Panc1 (cell line): ENCODE data around the gene KCNQ2. TPM values are rescaled to one million over a fixed set of nuclear protein-coding genes. Genes with fewer than 3 reads are reported as not detected.

Source experiments
- ATAC-seq: fragments of 200-7000 bp; cut with Tn5 transposase; 2 replicates; pipeline ENCODE4 v1.9.1; 2020; ENCODE audit warnings: mild to moderate bottlenecking, moderate library complexity
- BruUV-seq: library from RNA; stranded (reverse); fragments of 400-500 nt; replicated peaks from 2 replicates; lab custom pipeline; 2021; lab: Mats Ljungman, UMichigan
- CTCF ChIA-PET: fragments of 300-600 bp; sonication (Branson Sonifier 250); formaldehyde crosslinking; loops from one replicate; lab custom pipeline; 2022; ENCODE audit warnings: antibody characterized with exemption; lab: Charles Lee
- POLR2A ChIA-PET: fragments of 300-600 bp; sonication (Branson Sonifier 250); formaldehyde crosslinking; loops from one replicate; lab custom pipeline; 2022; ENCODE audit warnings: antibody characterized with exemption; lab: Charles Lee
- DNase-seq: peaks from one replicate; pipeline ENCODE4 v3.0.0-alpha.2; 2010; ENCODE audit warnings: low read depth, low spot score
- H3K27ac ChIP-seq: 2 replicates; pipeline ENCODE4 v1.5.1; 2011; ENCODE audit warnings: mild to moderate bottlenecking, low read length, inconsistent platforms
- H3K27me3 ChIP-seq: fragments of 200-500 bp; sonication (Bioruptor generic); 2 replicates; pipeline ENCODE4 v1.6.0; 2014; ENCODE audit warnings: low read length, inconsistent platforms; ENCODE audit not compliant: control insufficient read depth, insufficient read depth
- H3K36me3 ChIP-seq: fragments of 200-500 bp; sonication (Bioruptor generic); 2 replicates; pipeline ENCODE4 v1.5.1; 2014; ENCODE audit warnings: inconsistent platforms, mild to moderate bottlenecking, low read length, moderate library complexity; ENCODE audit not compliant: control insufficient read depth, insufficient read depth
- H3K4me1 ChIP-seq: 2 replicates; pipeline ENCODE4 v1.5.1; 2011; ENCODE audit warnings: inconsistent platforms, mild to moderate bottlenecking, low read length, moderate library complexity; ENCODE audit not compliant: control insufficient read depth, insufficient read depth
- H3K4me3 ChIP-seq, 2 experiments: 2 replicates each; pipeline ENCODE4 v1.5.1; 2011 to 2012; ENCODE audit warnings: low read depth in 2 of 2, low read length in 2 of 2, mild to moderate bottlenecking in 2 of 2, inconsistent platforms in 1 of 2, moderate library complexity in 1 of 2
- H3K9me3 ChIP-seq: fragments of 200-500 bp; sonication (Bioruptor generic); 2 replicates; pipeline ENCODE4 v1.5.1; 2014; ENCODE audit warnings: low read depth, mild to moderate bottlenecking, inconsistent platforms, low read length, moderate library complexity; ENCODE audit not compliant: control insufficient read depth, insufficient read depth
- POLR2AphosphoS5 ChIP-seq: IDR thresholded peaks from 2 replicates; pipeline ENCODE4 v1.6.1; 2012; ENCODE audit warnings: mild to moderate bottlenecking, low read depth, low read length, moderate library complexity
- REST ChIP-seq, 2 experiments: IDR thresholded peaks; 2 replicates each; pipeline ENCODE4 v1.6.1; 2011 to 2012; ENCODE audit warnings: low read depth in 2 of 2, control low read depth in 1 of 2, low read length in 1 of 2, mild to moderate bottlenecking in 1 of 2, moderate library complexity in 1 of 2; ENCODE audit not compliant: insufficient read depth in 1 of 2
- SIN3A ChIP-seq: IDR thresholded peaks from 2 replicates; pipeline ENCODE4 v1.6.1; 2012; ENCODE audit warnings: low read depth, mild to moderate bottlenecking, low read length, moderate library complexity, borderline replicate concordance; ENCODE audit not compliant: insufficient read depth
- TCF7L2 ChIP-seq: IDR thresholded peaks from 2 replicates; pipeline ENCODE4 v1.6.1; 2011; ENCODE audit warnings: mild to moderate bottlenecking, low read depth, low read length, inconsistent platforms
- in situ Hi-C: cut with HindIII; loops from 2 replicates; pipeline ENCODE4 v1.10.0; 2016; ENCODE audit warnings: low sequenced_read_pairs, low pct_unique_long_range_greater_than_20kb
- intact Hi-C: fragments of 100-400 bp; cut with micrococcal nuclease; formaldehyde crosslinking; loops from one replicate; pipeline ENCODE4 v1.10.0; 2022; ENCODE audit not compliant: unreplicated experiment
- total RNA-seq: library from RNA; stranded (reverse); gene quantifications from one replicate; pipeline ENCODE4 v1.2.1, GENCODE V29; 2021; ENCODE audit not compliant: unreplicated experiment
- TF ChIP-seq, protein P1 (sequence below): fragments of 450-650 bp; IDR thresholded peaks from 2 replicates; pipeline ENCODE4 v1.5.1; 2017; ENCODE audit warnings: mild to moderate bottlenecking

Gene KCNQ2
- total RNA-seq, 1 experiment from 2014 or later: 19.4 TPM

- intact Hi-C loops (no loop called here), in situ Hi-C loops (no loop called here)
- ChIA-PET CTCF (no interaction called here), POLR2A (no interaction called here)
- Histone ChIP-seq H3K36me3 (no peaks in the 10 kb centered on the region), H3K27ac (no peak overlapping the region), H3K9me3 (no peaks in the 10 kb centered on the region), H3K27me3 (no peaks in the 10 kb centered on the region), H3K4me1 (peaks cover 23% of the 10 kb centered on the region), H3K4me3 (no peak overlapping the region)
- no peak for ATAC-seq
- no TSS peak for BruUV-seq
- DNase-seq: no peak
- no peak for TF ChIP-seq TCF7L2
- TF ChIP-seq REST (IDR thresholded peaks at IDR 0.05; ENCODE audit: insufficient read depth in 1 of 2, low read depth in 2 of 2, low read length in 1 of 2): no peak
- TF ChIP-seq SIN3A: no peak
- TF ChIP-seq, protein P1, sequence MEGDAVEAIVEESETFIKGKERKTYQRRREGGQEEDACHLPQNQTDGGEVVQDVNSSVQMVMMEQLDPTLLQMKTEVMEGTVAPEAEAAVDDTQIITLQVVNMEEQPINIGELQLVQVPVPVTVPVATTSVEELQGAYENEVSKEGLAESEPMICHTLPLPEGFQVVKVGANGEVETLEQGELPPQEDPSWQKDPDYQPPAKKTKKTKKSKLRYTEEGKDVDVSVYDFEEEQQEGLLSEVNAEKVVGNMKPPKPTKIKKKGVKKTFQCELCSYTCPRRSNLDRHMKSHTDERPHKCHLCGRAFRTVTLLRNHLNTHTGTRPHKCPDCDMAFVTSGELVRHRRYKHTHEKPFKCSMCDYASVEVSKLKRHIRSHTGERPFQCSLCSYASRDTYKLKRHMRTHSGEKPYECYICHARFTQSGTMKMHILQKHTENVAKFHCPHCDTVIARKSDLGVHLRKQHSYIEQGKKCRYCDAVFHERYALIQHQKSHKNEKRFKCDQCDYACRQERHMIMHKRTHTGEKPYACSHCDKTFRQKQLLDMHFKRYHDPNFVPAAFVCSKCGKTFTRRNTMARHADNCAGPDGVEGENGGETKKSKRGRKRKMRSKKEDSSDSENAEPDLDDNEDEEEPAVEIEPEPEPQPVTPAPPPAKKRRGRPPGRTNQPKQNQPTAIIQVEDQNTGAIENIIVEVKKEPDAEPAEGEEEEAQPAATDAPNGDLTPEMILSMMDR: no peak
- no peak for TF ChIP-seq POLR2AphosphoS5
Measured at GRCh38 chr20:63459070-63459380, 13.4 kb downstream of the KCNQ2 start.

DNA sequence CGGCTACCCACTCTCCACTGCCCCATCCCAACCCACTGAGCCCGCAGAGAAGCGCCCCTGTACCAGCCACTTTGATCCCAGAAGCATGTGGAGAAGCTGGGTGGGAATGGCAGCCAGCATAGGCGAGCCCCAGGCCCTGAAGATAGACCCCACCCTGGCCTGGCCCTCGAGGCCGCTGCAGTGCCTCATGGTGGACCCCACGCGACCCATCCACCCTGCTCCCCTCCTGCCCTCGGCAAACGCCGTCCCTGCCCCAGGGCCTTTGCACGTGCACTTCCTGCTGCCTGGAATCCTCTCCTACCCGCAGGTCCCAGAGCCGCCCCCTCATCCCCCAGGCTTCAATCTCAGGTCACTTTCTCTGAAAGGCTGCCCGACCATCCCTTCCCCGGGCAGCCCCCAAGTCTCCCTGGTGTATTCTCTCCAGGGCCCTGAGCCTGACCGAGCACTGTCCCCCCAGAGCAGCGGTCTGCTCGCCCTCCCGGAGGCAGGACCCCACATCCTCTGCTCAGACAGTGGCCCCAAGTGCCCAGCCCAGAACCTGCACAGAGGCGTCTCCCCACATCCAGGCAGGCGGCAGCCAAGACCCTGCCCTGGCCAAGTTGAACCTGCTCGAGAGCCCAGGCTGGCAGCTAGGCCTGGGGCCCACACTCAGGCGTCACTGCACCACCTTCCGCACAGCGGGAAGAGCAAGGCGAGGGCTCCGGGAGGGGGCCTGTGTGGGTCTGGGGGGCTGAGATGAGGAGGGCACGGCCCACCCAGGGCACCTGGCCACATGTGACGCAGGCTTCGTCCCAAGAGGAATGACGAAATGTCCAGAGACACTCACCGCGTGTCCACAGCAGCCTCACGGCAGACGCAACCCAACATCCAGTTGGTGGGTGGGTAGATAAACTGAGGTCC lies 14.0 kb downstream of the KCNQ2 start:
- no peak for TF ChIP-seq TCF7L2
- TF ChIP-seq SIN3A: no peak
- TF ChIP-seq REST (IDR thresholded peaks at IDR 0.05; ENCODE audit: insufficient read depth in 1 of 2, low read depth in 2 of 2, low read length in 1 of 2): no peak
- no peak for TF ChIP-seq POLR2AphosphoS5
- TF ChIP-seq, protein P1: no peak
- H3K36me3 ChIP-seq: no peaks in the 10 kb centered on the region
- no peak for DNase-seq
- no peak overlapping the region for H3K27ac ChIP-seq
- intact Hi-C loops: no loop called here
- ATAC-seq: no peak
- in situ Hi-C loops: no loop called here
- BruUV-seq: no TSS peak
- CTCF ChIA-PET: no interaction called here
- no peak overlapping the region for H3K4me3 ChIP-seq
- POLR2A ChIA-PET: no interaction called here
- no peaks in the 10 kb centered on the region for H3K9me3 ChIP-seq
- H3K4me1 ChIP-seq: peaks cover 29% of the 10 kb centered on the region
- no peaks in the 10 kb centered on the region for H3K27me3 ChIP-seq
